ENCODE results near the gene ZMIZ1.

GRCh38 chr10:79266084-79266483 lies 197.3 kb downstream of the ZMIZ1 start:
- TF ChIP-seq REST (IDR thresholded peaks at IDR 0.05; ENCODE audit: insufficient read depth in 1 of 2, low read depth in 2 of 2, low read length in 2 of 2) = no peak
- no peak for TF ChIP-seq POLR2AphosphoS5 (IDR thresholded peaks at IDR 0.05; ENCODE audit: low read depth, low read length)
